ENCODE data around the gene THAP2.

Gene THAP2

DNA sequence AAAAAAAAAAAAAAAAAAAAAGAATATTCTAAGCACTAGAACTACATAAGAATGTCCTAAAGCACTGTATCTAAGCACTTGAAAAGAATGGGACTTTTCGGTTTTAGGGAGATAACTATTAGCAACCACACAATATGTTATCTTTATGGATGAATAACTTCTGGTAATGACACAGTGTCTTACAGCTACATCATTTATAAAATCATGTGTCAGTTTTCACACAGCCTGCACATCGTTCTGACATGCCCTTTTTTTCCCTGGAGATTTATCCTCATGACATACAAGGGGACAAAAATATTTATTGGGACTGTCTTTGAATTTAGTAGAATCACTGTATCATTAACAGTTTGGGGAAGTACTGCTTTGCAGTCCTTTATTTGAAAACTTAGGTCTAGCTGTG lies 39.1 kb downstream of the THAP2 start:
- no peak for DNase-seq (ENCODE audit: low read depth, low spot score)

DNA sequence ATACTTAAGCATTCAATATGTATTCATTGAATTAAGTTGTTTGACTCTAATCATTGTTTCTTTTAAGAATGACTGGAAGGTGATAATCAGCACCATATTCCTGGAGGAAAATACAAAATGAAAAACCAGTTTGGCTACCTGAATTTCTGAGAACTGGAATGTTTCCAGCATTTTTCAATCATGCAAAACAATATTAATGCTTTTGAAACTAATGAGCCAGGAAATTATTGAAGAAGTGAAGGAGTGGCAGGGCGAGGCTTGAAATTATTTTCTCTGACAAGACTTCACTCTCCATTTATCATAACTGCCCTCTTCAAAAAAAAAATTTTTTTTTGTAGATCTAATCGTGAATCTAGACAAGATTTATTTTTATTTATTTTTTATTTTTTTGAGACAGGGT lies 40.8 kb downstream of the THAP2 start:
- no peak for DNase-seq (ENCODE audit: low read depth, low spot score)

DNA sequence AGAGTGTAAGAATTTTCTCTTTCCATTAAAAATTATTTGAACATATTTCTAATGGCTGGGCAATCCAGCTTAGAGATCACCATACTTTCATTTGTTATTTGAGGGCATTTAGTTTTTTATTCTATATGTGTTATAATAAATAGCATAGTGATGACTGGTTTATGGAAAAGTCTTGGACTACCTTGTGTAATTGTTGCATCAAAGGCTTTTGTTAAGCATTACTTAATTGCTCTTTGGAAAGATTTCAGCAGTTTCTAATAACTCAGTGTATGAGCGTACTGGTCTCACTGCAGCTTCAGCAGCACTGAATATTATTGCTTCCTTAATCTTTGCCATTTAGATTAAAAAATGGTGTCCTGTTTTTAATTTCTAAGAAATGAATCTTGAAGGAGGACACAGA lies 44.6 kb downstream of the THAP2 start:
- no peak for DNase-seq (ENCODE audit: low read depth, low spot score)

DNA sequence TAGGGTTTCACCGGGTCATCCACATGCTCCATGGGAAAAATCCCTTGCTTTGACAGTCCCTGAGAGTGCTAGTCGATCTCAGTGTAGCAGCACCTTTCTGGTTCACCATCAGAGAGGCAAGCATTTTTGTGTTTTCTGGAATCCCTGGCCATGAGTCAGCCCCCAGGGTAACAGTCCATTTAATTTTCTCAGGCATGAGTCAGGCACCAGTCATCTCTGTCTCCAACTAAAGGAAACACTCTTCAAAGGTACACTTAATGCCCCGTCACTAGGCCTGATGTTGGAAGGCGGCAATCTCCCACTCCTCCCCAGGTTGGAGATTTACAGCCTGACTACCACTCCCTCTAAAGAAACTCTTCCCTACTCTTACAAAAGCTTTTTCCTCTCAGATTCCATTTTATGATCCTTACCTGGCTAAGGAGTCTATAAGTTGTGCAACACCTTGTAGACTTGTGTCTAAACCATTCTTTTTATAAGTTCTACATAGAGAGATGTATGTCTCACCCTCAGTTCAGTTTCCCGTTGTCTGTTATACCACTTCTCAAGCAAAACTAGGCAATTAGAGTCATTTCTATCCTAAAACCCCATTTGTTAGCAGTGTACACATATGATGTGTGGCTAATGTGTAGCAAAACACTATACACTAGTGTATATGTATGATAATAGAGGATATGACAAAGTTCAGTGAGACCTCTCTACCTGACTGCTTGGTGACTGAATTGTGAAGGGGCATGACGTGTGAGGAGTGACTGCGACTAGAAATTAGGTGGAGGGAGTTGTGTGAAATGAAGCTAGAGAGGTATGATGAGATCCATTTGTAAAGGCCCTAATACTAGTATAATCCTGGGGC lies 46.4 kb downstream of the THAP2 start:
- no peak for DNase-seq (ENCODE audit: low read depth, low spot score)

DNA sequence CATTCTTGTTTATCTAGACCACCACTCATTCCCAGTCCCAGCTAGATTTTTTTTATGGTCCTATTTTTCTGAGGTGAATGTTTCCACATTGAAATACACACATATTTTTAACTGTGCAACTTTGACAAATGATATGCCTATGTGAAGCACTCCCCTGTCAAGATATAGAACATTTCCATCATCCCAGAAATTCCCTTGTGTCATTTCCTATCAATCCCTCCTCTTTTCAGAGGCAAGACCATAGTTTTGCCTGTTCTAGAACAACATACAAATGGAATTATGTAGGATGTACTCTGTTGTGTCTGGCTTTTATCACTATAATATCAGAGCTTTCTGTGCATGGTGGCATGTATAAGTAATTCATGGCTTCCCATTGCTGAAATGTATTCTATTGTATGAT lies 54.5 kb downstream of the THAP2 start:
- DNase-seq (ENCODE audit: low read depth, low spot score) = no peak

DNA sequence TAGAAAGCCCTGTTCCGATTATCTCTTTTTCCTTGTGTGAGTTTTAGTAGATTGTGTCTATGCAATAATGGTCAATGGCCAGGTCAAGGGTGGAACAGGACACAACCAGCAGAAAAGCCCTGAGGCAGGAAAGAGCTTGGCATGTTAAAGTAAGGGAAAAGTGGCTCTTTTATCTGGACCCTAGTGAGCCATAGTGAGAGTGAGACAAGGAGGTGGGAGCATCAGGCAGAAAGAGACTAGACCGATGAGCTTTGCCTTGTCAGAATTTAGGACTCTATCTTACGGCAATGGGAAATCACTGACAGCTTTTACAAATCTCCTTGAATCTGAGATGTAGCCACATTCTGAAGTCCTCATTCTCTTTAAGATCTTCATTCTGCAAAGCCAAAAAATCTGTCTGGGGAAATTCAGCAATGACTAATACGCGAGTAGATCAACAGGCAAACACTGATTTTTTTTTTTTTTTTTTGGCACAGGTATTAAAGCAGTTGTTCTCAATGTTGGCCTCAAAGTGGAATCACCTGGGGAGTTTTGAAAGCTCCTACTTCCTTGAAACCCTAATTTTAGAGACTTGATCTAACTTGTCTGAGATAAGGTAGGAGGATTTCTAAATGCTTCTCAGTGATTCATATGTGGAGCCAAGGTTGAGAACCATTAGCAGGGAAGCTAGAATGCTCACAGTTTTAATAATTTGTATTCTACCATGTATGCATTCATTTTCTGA lies 55.7 kb downstream of the THAP2 start:
- no peak for DNase-seq (ENCODE audit: low read depth, low spot score)

DNA sequence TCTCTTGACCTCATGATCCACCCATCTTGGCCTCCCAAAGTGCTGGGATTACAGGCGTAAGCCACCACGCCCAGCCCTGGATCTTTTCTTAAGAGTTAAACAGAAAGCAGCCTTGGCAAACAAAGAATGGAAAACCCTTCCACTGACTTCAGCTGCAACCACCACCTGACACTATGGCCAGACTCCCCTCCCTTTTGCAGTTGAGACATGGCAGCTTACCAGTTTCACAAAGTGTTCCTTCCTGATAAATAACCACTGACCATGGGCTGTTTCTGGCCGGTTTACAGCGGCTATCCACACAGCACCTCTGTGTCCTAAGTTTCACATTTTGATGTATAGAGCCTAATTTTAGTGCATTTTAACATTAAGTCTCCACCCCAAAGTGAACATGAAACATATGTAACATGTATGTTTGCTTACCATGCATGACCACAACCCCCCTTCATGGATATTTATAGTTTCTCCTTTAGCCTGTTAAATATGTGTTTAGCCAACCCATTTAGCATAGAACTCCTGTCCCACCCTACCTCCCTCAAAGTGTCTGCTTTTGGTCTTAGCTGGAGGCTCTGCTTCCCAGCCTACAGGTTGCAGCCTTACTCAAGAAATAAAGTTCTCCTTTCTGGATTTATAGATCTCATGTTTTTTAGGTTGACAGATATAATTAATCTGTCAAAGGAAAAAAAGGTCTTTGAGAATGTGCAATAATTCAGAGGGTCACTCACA lies 57.8 kb downstream of the THAP2 start:
- no peak for DNase-seq (ENCODE audit: low read depth, low spot score)

DNA sequence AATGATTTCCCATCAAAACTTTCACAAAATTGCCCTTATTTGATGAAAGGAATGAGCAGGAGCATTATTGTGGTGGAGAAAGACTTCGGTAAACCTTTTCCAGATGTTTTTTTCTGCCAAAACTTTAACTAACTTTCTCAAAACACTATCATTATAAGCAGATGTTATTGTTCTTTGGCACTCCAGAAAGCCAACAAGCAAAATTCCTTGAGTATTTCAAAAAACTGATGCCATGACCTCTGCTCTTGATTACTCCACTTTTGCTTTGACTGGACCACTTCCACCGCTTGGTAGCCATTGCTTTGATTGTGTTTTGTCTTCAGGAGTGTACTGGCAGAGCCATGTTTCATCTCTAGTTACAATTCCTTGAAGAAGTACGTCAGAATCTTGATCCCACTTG lies 60.9 kb downstream of the THAP2 start:
- DNase-seq (ENCODE audit: low read depth, low spot score) = no peak

DNA sequence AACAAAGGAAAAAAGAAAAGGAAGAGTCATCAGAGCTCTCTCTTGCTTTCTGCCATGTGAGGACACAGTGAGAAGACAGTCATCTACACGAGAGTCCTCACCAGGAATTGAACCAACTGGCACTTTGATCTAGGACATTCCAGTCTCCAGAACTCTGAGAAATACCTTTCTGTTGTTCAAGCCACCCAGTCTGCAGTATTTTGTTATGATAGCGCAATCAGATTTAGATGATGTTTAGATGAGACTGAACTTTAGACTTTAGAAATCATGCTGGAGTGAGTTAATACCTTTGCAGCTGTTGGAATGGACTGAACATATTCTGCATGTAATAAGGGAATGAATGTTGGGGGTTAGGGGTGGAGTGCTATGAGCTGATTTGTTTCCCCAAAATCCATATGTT lies 62.4 kb downstream of the THAP2 start:
- no peak for DNase-seq (ENCODE audit: low read depth, low spot score)

DNA sequence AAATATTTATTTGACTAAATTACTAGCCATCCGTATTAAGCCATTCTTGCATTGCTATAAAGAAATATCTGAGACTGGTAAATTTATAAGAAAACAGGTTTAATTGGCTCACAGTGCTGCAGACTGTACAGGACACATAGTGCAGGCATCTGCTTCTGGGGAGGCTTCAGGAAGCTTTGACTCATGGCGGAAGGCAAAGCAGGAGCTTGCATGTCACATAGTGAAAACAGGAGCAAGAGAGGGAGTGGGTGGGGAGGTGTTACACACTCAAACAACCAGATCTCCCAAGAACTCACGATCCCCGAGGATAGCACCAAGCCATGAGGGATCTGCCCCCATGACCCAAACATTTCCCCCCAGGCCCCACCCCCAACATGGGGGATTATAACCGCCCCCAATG lies 63.9 kb downstream of the THAP2 start:
- no peak for DNase-seq (ENCODE audit: low read depth, low spot score)
